HPDE6-E6E7 (cell line): ENCODE results near the gene STAB2.

Source experiments
- DNase-seq: peaks from one replicate; pipeline ENCODE4 v3.0.0; 2011; ENCODE audit warnings: missing footprints; ENCODE audit errors: extremely low spot score

The STAB2 gene, protein sequence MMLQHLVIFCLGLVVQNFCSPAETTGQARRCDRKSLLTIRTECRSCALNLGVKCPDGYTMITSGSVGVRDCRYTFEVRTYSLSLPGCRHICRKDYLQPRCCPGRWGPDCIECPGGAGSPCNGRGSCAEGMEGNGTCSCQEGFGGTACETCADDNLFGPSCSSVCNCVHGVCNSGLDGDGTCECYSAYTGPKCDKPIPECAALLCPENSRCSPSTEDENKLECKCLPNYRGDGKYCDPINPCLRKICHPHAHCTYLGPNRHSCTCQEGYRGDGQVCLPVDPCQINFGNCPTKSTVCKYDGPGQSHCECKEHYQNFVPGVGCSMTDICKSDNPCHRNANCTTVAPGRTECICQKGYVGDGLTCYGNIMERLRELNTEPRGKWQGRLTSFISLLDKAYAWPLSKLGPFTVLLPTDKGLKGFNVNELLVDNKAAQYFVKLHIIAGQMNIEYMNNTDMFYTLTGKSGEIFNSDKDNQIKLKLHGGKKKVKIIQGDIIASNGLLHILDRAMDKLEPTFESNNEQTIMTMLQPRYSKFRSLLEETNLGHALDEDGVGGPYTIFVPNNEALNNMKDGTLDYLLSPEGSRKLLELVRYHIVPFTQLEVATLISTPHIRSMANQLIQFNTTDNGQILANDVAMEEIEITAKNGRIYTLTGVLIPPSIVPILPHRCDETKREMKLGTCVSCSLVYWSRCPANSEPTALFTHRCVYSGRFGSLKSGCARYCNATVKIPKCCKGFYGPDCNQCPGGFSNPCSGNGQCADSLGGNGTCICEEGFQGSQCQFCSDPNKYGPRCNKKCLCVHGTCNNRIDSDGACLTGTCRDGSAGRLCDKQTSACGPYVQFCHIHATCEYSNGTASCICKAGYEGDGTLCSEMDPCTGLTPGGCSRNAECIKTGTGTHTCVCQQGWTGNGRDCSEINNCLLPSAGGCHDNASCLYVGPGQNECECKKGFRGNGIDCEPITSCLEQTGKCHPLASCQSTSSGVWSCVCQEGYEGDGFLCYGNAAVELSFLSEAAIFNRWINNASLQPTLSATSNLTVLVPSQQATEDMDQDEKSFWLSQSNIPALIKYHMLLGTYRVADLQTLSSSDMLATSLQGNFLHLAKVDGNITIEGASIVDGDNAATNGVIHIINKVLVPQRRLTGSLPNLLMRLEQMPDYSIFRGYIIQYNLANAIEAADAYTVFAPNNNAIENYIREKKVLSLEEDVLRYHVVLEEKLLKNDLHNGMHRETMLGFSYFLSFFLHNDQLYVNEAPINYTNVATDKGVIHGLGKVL (N-terminal part only)

GRCh38 chr12:103586791-103587370 lies at the start of gene STAB2:
STAB2 (plus strand) TSS chr12:103587273; CDS start chr12:103587477, 204 bp downstream.
- no peak for DNase-seq

GRCh38 chr12:103538397-103538796 lies 48.7 kb upstream of the STAB2 start:
- DNase-seq, result peak; percentile 20

DNA sequence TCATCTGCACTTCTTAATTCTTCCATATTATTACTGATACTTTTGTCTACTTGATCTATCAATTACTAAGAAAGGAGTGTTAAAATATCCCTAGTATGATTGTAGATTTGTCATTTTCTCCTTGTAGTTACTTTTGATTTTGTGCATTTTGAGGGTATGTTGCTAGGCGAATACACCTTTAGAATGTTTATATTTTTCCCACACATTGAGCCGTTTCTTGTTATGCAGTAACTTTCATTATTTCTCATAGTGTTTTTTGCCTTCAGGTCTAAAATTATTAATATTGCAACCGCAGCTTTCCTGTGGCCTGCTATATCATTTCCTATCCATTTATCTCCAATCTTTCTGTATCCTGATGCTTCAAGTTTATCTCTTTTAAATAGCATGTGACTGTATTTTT lies 46.8 kb upstream of the STAB2 start:
- no peak for DNase-seq

- no peak for DNase-seq
These were observed 45.0 kb upstream of the STAB2 start for GRCh38 chr12:103542078-103542477.

DNA sequence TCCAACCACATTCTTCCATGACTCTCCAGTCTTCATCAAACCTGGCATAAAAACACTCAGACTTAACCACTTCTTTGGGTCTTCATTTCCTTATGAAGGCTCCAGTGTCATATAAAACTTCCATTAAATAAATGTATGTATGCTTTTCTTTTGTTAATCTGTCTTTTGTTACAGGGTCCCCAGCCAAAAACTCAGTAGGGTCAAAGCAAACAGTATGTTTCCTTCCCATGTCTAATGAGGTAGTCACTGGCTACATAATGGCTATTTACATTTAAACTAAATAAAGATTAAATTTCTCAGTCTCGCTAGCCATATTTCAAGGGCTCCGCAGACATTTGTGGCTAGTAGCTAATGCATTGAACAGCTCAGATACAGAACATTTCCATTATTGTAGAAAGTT lies 40.1 kb upstream of the STAB2 start:
- DNase-seq, result no peak

DNA sequence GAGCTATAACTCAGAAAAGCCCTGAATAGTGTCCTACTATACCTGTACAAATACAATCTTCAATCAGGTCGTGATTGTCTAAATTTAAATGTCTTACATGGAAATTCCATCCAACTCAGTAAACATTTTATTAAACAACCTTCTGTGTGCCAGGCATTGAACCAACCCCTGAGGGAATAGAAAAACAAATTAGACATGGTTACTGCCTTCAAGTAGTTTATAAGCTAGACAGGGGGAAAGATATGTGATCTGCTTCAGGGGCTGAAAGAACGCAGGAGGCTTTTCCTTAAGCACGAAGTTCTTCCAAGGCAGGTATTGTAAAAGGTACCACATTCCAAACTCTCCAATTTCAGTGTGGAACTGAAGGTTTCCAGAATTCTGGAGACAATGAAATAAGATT lies 39.7 kb upstream of the STAB2 start:
- no peak for DNase-seq

- no peak for DNase-seq
These were observed 39.1 kb upstream of the STAB2 start for GRCh38 chr12:103547929-103548328.

GRCh38 chr12:103548622-103549601 lies 38.2 kb upstream of the STAB2 start:
- peak; percentile 40 for DNase-seq

DNA sequence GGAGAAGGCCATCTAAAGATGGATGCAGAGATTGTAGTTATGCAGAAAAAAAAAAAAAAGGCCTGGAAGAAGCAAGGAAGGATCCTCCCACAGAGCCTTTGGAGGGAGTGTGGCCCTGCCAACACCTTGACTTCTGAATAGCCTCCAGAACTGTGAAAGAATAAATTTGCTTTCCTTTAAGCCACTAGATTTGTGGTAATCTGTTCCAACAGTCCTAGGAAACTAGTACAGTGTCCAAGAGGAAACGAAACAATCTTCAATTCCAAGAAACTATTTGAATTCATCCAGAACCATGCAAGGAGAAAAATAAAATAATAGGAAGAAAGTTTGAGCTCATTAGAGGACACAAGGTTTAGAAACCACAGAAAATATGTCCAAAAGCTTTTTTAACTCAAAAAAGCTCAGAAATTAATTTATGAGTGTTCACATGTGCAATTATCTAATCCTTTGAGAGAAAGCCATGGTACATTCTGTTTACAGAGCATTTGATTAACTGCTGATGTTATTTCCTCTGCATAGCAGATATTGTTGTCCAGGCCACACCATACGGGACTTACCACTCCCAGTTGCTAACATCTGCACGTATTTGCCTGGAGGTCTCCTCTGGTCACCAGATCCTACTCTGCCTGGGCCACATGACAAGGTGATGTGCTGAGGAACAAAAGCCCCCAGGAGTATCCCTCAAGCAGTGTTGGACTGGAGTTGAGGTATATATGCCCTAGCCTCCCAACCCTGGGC lies 30.0 kb upstream of the STAB2 start:
- no peak for DNase-seq

DNA sequence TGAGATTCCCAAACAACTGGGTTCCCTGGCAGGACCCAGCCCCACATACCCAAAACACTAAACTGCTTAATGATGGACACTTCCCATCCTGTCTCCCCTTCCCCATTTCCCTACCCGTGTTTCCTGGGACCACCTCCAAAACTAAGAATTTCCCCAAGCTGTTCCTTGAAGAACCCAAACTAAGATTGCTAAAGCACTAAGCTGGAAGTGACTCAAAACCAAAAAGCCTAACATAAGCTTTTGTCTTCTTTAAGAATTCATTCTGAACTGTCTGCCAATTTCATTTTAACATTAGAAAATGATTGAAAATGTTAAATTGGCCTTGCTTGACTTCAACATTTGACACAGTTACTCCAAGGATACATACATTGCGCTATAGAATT lies 29.5 kb upstream of the STAB2 start:
- DNase-seq, result no peak

DNA sequence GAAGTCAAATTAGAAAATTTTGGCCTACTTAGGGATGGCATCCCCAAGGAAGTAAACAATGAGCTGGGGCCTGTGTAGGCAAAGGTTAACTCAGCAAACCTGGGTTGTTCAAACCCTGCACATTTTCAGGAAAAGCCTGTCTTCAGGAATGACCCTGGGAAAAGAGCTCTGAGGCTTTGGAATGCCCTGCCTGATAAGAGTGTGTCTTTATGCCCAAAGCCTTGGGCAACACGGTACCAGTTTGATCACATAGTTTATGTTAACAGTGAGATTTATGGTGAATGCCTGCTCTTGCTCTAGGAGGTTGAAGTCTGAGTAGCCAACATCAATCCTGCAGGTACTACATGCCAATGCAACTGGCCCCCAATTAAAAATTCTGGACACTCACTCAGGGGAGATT lies 28.2 kb upstream of the STAB2 start:
- DNase-seq, result no peak

DNA sequence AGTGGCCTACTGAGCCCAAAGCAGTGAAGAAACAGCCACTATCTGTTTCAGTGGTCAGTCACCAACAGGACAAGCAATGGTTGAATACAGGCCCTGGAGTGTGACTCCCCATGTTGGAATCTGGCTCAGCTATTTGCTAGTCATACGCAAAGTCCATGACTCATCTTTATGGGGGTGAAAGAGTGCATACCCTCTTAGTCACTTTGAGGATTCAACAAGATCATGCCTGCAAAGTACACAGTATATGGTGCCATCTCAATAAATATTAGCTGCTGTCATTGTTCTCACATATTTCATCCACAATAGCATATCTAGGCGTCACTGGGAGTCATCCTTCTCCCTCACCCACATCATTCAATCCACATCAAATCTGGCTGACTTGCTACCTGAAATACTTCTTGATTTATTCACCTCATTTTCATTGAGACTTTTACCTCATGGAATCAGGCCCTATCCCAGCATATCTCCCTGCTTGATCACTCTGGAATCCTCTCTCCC lies 26.4 kb upstream of the STAB2 start:
- peak; percentile 91 for DNase-seq

- no peak for DNase-seq
These were observed 25.9 kb upstream of the STAB2 start for GRCh38 chr12:103561174-103561573.

- no peak for DNase-seq
These were observed 20.7 kb upstream of the STAB2 start for GRCh38 chr12:103566398-103566797.

DNA sequence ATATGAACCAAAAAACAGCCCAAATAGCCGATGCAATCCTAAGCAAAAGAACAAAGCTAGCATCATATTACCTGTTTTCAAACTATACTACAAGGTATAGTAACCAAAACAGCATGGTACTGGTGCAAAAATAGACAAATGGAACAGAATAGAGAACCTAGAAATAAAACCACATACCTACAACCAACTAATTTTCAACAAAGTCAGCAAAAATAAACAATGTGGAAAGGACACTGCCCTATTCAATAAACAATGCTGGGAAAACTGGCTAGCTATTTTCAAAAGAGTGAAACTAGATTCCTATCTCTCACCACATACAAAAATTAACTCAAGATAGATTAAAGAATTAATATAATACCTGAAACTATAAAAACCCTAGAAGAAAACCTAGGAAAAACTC lies 17.8 kb upstream of the STAB2 start:
- no peak for DNase-seq

DNA sequence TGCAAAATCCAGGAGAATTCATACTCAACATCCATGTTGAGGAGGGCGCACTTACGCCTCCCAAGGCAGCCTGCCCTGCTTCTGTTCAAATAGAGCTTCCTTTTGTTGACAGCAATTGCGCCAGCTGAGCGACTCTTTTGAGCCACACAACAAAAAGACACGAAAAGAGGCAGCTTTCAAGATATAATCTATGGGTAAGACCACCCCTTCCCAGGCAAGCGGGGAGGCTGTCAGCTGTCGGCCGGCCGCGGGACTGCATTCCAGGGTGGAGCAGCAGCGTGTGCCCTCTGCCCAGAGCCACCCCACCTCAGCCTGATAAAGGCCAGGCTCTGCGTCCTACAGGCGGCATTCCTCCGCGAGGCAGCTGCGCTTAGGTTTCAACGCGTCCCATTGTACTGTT lies 15.8 kb upstream of the STAB2 start:
- no peak for DNase-seq

DNA sequence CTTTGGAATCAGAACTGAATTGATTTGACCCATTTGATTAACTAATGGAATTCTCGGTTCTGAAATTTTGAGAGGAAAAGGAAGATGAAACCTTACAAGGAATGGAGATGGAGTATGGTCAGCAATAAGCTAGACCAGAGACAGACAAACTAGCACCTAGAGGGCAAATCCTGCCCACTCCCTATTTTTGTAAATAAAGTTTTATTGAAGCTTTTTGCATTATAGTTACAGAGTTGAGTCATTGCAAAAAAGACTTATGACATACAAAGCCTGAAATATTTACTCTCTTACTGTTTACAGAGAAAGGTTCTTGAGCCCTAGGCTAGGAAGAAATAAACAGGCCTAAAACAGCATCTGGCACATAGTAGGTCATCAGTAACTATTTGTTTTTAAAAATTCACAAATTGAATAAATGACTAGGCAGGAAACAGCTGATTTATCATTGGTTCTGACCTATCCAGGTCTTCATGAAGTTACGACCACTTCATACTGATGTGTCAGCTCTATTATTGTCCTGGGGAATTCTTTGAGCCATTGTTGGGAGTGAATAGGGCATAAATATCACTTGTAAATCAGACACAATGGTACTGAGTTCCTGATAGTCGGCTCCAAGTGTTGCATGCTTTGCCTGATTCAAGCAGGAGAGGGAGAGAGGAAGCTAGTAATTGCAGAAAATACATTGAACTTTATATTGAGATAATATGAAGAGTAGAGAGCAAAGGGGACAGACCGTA lies 14.6 kb upstream of the STAB2 start:
- no peak for DNase-seq

GRCh38 chr12:103573185-103573584 lies 13.9 kb upstream of the STAB2 start:
- DNase-seq, result no peak

DNA sequence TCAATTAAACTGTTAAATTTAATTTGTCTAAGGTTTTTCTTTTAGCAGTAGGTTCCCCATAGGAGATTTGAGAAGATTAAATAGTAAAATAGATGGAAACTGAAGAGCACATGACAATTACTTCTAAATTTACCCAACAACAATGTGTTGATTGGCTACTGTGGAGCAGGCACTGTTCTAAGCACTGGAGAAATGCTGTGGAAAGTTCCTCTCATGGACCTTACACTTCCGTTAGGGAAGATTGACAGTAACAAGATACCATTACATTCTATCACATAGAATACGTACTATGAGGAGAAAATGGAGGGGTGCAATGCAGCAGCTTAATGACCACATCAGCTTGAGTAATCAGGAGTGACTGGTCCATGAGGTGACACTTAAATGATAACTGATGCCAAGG lies 8.1 kb upstream of the STAB2 start:
- DNase-seq, result no peak
